SW 1271 (cell line): ENCODE measurements around the gene RC3H1.

ENCODE experiments used
- DNase-seq, 2 experiments: peaks; one replicate each; lab custom pipeline; 2025; lab: John Stamatoyannopoulos, UW

Gene RC3H1

GRCh38 chr1:173886746-173887611 is 135.2 kb downstream of the RC3H1 start:
- DNase-seq = no peak

- no peak for DNase-seq
Measured at GRCh38 chr1:173884701-173885100, 137.5 kb downstream of the RC3H1 start.
